Endothelial cell (in vitro differentiated cells): ENCODE measurements around the gene RPS6KA2. TPM values are rescaled to one million over a fixed set of nuclear protein-coding genes. Genes with fewer than 3 reads are reported as not detected.

Source experiments
- DNase-seq: peaks from one replicate; pipeline ENCODE4 v3.0.0; 2021; ENCODE audit warnings: low spot score
- H3K27ac Mint-ChIP-seq: one replicate; pipeline ENCODE4 v1.8.0; 2021; ENCODE audit warnings: mixed read lengths, inconsistent platforms; ENCODE audit not compliant: unreplicated experiment
- H3K27me3 Mint-ChIP-seq: one replicate; pipeline ENCODE4 v1.8.0; 2021; ENCODE audit warnings: mild to moderate bottlenecking, moderate library complexity, mixed read lengths, inconsistent platforms; ENCODE audit not compliant: unreplicated experiment
- H3K36me3 Mint-ChIP-seq: one replicate; pipeline ENCODE4 v1.8.0; 2021; ENCODE audit warnings: mild to moderate bottlenecking, low read depth, mixed read lengths, inconsistent platforms; ENCODE audit not compliant: unreplicated experiment
- H3K4me1 Mint-ChIP-seq: one replicate; pipeline ENCODE4 v1.8.0; 2021; ENCODE audit warnings: mild to moderate bottlenecking, mixed read lengths, inconsistent platforms; ENCODE audit not compliant: unreplicated experiment
- H3K4me3 Mint-ChIP-seq: one replicate; pipeline ENCODE4 v1.8.0; 2021; ENCODE audit warnings: mild to moderate bottlenecking, mixed read lengths, inconsistent platforms; ENCODE audit not compliant: unreplicated experiment
- H3K9me3 Mint-ChIP-seq: one replicate; pipeline ENCODE4 v1.8.0; 2021; ENCODE audit warnings: mixed read lengths, inconsistent platforms; ENCODE audit not compliant: unreplicated experiment
- total RNA-seq: library from RNA; stranded (reverse); fragmentation: NEBNext Ultra II Directional; extraction: Animal tissue kit (Norgen Biotek cat#: 25700); gene quantifications from one replicate; pipeline ENCODE4 v1.2.1, GENCODE V29; 2021; ENCODE audit not compliant: unreplicated experiment
- TF ChIP-seq, protein P1 (sequence below): fragments of 200-600 bp; sonication (generic); IDR thresholded peaks from one replicate; pipeline ENCODE4 v1.5.0; 2021; ENCODE audit warnings: antibody characterized with exemption; ENCODE audit not compliant: unreplicated experiment

RPS6KA2 gene
- total RNA-seq, 1 donor from 2014 or later: 105 TPM

DNA sequence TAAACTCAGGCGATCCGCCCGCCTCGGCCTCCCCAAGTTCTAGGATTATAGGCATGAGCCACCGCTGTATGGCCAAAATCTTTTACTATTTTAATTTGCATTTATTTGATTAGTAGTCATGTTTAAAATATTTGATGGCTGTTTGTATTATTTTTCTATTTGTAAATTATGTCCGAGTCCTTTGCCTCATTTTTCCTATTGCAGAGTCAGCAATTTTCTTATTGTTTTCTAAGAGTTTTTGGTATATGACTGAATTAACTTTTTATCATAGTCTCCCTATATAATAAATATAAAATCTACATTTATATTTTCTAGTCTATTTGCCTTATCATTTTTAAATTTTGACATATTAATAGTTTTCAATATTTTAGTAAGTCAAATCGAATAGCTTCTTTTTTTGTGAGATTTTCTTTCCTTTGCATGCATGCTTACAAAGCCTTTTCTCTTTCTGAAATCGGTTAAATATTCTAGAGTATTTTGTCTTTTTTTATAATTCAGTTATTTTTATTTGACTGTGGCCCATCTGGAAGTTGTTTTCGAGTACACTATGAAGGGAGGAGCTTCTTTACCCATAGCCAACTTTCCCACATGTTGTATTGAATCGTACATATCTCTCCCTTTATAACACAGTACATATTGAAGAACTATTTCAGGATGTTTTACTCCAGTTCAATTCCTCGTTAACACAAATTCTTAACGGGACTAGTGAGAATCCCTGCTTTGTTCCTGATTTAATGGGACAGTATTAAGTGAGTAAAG, 34.5 kb upstream of the RPS6KA2 start:
- TF ChIP-seq, protein P1, sequence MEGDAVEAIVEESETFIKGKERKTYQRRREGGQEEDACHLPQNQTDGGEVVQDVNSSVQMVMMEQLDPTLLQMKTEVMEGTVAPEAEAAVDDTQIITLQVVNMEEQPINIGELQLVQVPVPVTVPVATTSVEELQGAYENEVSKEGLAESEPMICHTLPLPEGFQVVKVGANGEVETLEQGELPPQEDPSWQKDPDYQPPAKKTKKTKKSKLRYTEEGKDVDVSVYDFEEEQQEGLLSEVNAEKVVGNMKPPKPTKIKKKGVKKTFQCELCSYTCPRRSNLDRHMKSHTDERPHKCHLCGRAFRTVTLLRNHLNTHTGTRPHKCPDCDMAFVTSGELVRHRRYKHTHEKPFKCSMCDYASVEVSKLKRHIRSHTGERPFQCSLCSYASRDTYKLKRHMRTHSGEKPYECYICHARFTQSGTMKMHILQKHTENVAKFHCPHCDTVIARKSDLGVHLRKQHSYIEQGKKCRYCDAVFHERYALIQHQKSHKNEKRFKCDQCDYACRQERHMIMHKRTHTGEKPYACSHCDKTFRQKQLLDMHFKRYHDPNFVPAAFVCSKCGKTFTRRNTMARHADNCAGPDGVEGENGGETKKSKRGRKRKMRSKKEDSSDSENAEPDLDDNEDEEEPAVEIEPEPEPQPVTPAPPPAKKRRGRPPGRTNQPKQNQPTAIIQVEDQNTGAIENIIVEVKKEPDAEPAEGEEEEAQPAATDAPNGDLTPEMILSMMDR: no peak
- H3K4me3 Mint-ChIP-seq: no peak overlapping the region
- no peak overlapping the region for H3K27ac Mint-ChIP-seq
- peaks cover 8% of the 10 kb centered on the region for H3K27me3 Mint-ChIP-seq
- H3K9me3 Mint-ChIP-seq: no peaks in the 10 kb centered on the region
- peaks cover 15% of the 10 kb centered on the region for H3K4me1 Mint-ChIP-seq
- no peak for DNase-seq
- H3K36me3 Mint-ChIP-seq: peaks cover 3% of the 10 kb centered on the region

DNA sequence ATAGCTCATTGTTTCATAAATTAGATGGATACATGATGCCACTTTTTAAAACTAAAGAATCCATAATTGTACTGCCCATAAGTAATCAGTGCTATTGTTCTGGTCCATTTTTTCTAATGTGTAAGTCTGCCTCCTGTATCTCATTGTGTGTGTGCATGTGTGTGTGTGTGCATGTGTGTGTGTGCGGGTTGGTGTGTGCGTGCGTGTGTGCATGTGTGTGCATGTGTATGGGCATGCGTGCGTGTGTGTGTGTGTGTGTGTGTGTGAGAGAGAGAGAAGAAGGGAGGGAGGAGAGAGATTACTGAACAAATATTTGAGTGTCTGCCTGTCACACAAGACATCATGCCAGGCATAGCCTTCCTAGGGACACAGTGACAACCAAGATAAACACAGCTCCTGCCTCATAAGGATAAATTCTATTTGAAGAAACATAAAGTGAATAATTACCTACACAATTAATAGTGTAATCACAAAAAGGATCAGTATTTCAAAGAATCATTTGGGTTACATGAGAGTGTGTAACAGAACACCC, 33.2 kb upstream of the RPS6KA2 start:
- Mint-ChIP-seq H3K4me1 (peaks cover 15% of the 10 kb centered on the region), H3K36me3 (peaks cover 3% of the 10 kb centered on the region), H3K27me3 (peaks cover 8% of the 10 kb centered on the region), H3K9me3 (no peaks in the 10 kb centered on the region), H3K4me3 (no peak overlapping the region), H3K27ac (no peak overlapping the region)
- TF ChIP-seq, protein P1: no peak
- no peak for DNase-seq

DNA sequence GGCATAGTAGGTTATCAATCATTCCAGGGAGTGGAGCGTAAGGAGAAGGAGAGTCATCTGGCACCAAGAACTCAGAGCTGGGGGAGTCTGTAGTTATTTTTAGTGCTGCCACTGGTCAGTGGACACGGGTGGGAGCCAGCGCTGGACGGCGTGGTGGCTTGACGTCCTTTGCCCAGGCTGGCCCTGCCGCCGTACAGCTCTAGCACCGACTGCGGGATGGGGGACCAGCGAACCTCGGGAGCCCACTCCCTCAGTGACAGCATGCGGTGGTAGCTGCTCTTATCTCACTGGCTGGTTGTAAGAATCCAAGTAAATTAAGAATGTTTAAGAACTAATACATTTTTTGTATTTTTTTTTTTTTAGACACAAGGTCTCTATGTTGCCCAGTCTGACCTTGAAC, 32.5 kb upstream of the RPS6KA2 start:
- Mint-ChIP-seq H3K4me1 (peaks cover 15% of the 10 kb centered on the region), H3K4me3 (no peak overlapping the region), H3K36me3 (peaks cover 3% of the 10 kb centered on the region), H3K27me3 (peaks cover 8% of the 10 kb centered on the region), H3K9me3 (no peaks in the 10 kb centered on the region), H3K27ac (no peak overlapping the region)
- no peak for DNase-seq
- TF ChIP-seq, protein P1: no peak

DNA sequence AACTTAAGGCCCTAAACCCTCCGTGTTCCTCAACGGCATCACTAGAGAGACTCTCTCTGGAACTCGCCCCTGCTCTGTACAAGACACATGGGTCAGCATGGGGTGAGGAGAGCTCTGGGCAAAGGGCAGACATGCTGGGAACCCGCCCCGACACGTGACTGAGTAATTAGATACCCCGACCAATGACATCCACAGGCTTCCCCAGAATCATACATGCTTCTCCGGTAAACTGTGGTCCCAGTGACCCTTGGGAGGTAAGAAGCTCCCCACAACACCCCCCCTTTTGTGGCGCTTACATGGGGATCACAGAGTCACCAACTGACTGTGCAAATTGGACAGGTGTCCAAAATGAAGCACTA, 31.7 kb upstream of the RPS6KA2 start:
- Mint-ChIP-seq H3K4me1 (peaks cover 15% of the 10 kb centered on the region), H3K27ac (no peak overlapping the region), H3K4me3 (no peak overlapping the region), H3K9me3 (no peaks in the 10 kb centered on the region), H3K27me3 (peaks cover 8% of the 10 kb centered on the region), H3K36me3 (peaks cover 3% of the 10 kb centered on the region)
- TF ChIP-seq, protein P1: no peak
- DNase-seq: no peak

DNA sequence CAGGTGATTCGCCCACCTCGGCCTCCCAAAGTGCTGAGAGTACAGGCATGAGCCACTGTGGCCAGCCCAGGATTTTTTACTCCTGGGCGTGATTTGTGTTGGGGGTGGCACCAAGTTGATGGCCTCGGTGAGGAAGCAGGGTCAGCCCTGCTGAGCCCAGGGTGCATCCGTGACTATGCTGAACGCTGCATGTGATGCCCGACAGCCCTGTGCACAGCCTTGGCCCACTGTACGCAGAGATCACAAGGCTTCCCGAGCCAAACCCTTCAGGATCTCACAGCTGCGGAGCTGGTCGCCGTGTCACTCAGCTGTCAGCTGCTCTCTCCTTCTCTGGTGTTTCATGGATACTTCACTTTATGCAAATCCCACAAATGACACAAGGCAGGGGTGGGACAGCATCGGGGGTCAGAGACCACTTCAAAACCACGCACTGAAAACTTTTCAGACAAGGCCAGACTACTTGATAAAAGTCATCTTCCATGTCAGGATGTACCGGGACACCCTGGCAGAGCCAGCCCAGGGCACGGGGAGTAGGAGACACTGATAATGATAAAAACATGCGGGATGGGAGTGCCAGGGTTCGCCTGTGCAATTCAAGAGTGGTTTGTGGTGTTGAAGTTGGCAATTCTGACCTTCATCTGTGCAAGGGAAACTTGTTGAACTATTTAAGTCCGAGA, 31.2 kb upstream of the RPS6KA2 start:
- peaks cover 15% of the 10 kb centered on the region for H3K4me1 Mint-ChIP-seq
- no peak overlapping the region for H3K27ac Mint-ChIP-seq
- TF ChIP-seq, protein P1: no peak
- peaks cover 8% of the 10 kb centered on the region for H3K27me3 Mint-ChIP-seq
- no peak for DNase-seq
- H3K4me3 Mint-ChIP-seq: no peak overlapping the region
- H3K36me3 Mint-ChIP-seq: peaks cover 3% of the 10 kb centered on the region
- no peaks in the 10 kb centered on the region for H3K9me3 Mint-ChIP-seq
